Activated CD4-positive, alpha-beta T cell treated with anti-CD3 and anti-CD28 coated beads for 4 hours (primary cell): ENCODE data around the gene CRABP1.
"Not testable (repeated sequence)": the region's sequence is repeated elsewhere in the genome, so short reads cannot be mapped to it uniquely, and the experiment has no call there.

ENCODE experiments used
- DNase-seq, 2 donors: peaks; one replicate each; pipeline ENCODE4 v3.0.0-alpha.2; 2020

CRABP1 gene

DNA sequence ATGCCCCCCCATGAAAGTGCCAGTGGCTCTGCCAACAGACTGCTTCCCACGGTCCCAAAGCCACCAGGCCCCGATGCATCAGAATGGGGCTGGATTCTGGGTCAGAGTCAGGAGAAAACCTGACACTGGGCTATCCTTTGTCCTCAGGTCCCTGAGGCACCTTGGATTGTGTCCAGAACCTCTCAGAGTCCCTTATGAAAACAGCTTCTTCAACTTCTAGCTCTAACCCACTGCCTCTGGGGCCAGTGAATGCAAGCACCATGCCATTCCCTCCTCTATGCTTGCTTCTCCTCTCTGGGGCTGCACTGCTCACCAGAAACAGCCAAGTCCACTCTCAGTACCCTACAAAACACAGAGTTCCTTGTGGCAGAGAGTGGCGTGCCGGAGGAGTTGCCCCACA lies 9.9 kb downstream of the CRABP1 start:
- DNase-seq: no peak

DNA sequence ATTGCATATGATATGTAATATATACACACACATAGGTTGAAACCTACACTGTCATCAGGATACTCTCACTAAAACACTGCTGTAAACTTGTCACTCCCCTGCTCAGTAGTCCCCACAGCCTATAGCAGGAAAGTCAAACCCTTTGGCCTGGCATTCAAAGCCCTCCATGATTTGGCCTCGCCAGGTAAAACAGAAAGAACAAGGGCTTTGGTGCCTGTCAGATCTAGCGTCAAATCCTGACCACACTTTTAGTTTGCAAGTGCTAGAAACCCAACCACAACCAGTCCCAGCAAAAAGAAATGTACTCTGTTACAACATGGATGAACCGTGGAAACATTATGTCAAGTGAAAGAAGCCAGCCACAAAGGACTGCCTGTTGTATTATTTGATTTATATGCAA lies 11.4 kb downstream of the CRABP1 start:
- DNase-seq: no peak

DNA sequence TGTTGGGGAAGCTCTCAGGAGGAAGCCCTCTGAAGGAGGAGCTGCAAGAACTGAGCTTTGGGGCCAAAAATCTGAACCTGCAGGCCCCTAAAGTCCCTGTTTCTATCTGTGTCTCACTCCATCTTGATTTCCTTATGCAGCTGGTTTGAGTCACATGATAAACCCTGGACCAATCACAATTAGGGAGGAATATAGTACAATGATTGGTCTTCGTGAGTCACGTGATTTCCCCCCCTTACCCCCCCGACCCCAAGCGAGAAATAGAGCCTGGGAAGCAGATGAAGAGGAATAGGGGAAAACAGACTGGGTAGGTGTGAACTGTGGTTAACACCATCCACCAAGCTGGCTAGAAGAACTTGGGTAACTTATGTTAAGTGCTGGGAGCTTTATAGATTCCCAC lies 12.9 kb downstream of the CRABP1 start:
- no peak for DNase-seq

DNA sequence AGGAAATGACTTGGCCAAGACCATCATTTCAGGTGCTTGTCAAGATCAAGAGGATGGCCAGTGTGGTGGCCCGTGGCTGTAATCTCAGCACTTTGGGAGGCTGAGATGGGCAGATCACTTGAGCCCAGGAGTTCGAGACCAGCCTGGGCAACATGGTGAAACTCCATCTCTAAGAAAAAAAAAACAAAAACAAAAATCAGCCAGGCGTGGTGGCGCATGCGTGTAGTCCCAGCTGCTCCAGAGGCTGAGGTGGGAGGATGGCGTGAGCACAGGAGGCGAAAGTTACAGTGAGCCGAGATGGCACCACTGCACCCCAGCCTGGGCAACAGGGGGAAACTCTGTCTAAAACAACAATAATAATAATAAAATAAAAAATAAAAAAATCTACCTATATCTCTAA lies 15.0 kb downstream of the CRABP1 start:
- no peak for DNase-seq

DNA sequence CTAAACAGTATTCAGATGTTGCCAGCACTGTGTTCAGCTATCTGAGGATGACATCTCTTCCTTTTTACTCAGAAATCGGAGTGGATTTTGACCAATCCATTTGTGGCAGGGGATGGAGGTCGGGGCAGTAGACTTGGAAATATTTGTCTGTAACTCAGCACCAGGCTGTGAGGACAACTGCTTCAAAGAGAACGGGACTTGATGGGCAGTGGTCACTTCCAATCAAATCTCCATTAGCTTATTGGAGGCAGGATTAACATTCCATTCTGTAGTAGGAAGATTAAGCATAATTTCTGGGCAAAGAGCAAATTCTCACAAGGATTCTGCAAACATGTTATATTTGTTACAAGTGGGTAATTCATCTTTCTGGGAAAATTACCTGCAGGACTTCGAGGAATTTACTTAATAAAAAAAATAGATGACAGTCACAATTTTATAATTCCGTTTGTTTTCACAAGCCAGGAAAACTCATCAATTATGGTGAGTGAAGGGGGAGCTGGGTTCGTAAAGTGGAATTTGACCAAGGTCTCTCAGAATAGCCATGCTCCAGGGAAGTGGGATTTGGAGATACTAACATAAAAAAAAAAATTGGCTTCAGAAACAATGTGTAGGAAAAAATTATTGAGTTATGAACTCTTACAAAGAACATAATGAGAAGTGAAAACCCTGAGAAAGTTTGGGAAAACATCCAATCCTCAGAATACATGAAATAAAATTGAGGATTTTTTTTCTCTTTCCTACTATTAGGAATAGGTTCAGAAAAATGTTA lies 18.1 kb downstream of the CRABP1 start:
- DNase-seq: no peak

DNA sequence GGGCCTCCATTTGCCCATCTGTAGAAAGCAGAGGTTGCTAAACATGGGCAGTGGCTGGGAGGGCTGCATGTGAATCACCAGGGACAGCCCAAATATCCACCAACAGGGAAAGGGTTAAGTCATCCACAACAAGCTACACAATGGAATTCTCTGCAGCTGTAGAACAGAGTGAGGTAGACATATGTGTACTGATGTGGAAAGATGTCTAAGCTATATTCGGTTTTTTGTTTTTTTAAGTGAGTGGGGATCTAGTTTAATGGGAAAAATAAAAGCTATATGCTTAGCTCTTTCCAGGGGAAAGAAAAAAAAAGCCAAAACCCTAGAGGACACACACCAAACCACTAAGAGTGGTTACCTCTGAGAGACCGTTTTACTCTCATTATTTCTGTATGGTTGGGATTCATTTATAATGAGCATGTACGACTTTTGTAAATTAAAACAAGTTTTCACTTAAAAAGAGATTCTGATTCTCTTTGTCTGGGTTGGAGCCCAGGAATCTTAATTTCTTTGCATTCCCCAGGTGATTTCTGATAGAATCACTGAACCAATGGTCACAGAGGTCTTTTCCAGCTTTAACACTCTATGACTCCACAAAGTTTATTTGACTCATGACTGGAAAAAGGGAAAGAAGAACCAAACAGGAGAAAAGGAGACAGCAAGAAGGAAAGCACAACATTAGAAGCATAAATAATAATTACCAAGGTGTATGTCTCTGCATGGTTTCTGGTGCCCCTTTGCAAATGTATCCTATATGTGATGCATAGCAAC lies 19.1 kb downstream of the CRABP1 start:
- no peak for DNase-seq

DNA sequence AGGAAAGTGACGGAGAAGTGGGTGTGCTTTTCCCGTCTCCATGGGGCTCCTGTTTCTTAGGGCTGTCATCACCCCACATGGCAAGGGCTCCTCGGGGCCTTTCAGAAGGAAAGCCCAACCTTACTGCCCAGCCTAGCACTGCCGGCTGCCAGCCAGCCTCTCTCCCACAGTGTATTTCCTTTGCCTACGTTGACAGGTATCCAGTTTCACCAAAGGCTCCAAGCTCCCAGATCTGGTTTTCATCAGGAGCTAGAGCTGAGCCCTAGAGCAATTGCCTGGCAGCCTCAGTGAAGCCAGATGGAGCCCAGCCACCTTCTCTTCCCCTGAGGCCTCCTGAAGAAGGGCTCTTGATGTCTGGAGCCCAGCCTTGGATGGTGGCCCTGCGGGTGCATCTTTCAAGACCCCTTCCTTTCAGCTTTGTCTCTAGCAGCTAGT lies 20.2 kb downstream of the CRABP1 start:
- no peak for DNase-seq

DNA sequence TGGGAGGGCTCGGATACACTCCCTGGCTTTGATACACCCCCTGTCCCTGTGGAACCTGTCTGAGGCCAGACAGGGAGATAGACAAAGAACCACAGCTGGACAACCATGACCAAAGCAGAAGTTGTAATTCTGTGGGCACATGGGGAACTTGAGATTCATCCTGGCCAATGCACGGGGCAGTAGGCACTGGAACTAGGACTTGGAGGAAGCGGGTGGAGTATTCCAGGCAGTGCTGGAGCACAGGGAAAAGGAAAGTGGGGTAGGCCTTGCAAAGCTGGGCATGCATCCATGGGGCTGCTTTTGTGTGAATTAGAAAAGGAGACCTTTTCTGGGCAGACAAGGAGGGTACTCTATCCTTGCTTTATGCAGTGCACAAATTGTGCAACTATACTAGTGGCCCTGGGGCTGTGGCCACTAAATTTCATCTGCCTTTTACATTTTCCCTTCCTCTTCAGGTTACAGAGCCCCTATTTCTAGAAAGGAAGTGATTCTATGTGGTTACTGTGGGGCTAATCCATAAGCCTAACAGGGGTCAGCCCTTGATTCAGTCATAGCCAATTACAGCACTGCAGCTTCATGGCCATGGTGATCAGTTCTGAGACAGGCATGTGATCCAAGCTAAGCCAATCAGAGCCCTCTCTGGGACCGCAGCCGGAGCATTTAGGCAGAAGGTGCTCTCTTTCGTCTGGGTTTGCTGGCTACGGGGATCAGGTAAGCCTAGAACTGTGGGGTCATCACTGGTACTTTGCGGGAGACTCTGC lies 21.0 kb downstream of the CRABP1 start:
- no peak for DNase-seq

DNA sequence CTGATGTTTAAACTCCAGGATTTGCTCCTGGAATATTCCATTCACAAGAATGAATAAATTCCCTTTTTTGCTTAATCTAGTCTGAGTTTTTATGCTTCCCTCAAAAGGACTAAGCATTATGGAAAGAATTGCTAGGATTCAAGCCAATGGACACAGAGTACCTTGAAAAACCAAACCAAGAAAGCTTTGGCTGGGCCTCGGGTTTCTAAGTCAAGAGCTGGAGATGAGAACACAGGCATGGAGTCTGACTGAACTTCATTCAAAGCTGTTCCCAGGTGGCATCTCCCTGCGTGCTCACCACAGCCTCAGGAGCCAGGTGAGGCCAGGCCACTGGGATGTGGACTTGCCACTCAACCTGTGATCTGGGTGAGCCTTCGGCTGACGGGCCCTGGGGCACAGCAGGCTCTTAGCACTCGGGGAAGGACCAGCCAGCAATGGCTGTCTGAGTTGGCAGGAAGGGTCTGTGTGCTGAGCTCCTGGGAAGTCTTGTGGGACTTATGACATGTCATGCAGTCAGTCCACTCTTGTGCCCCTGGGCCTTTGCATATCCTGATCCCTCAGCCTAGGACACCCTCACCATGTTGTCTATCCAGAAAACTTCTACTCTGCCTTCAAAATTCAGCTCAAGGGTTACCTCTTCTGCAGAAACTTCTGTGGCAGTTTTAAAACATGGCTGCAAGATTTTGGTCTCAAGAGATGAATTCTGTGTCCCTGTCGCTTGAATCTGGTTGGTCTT lies 21.8 kb downstream of the CRABP1 start:
- no peak for DNase-seq

DNA sequence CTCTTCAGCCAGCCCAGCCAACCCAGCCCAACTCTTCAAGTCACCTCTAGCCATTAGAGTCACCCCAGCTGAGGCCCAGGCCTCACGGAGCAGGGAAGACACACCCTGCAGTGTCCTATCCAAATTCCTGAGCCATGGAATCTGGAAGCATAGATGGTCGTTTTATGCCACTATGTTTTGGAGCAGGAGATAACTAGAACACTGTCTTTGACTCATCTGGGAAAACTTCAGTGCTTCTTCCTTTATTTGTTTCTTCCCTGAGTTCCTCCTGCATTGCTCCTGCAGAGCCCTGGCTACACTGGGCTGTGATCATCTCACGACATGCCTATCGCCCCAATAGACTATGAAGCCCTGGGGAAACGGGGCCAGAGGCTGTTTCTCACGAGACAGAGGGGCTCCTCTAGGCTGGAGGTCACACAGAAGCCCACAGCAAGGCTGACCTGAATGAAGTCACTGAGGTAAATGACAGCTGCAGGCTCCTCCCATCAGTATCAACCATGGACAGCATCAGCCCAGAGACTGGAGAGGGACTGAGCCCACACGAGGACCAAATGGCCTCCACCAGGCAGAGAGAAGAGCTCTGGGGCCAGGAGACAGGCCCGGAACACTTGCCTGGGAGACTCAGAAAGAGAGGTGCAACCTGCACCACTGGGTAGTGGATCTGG lies 22.7 kb downstream of the CRABP1 start:
- DNase-seq: no peak

DNA sequence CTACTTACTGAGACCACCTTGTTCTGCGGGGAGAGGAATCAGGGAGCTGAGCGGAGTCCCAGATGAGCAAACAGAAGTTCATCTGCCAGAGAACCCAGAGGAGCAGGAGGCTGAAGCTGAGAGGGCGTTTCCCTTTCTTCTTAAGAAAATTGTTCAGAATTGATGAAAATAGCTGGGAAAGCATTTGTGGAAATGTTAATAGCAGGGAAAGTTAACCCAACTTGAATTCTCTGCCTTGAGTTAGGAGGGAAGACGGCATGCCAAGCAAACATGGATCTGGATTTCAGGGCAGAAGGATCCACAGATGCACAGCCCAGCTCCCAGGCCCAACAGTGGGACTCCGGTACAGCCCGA lies 23.2 kb downstream of the CRABP1 start:
- DNase-seq: no peak

DNA sequence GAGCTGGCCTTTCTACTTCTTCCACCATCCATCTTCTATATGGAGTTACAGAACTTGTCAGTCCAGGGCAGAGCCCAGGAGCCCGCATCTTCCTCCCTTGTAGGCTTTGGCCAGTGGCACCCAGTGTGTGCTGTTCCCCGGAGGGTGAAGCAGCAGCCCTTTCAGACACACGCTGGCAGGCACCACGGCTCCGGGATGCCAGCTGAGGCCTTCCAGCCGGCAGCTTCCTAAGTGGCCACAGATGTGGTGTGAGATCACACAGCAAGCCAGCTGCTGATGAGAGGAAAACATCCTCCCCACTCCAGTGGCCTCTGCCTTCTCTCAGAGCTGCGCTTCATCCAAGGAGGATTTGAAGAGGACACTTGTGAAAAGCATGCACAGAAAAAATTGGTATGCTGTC lies 24.1 kb downstream of the CRABP1 start:
- no peak for DNase-seq

DNA sequence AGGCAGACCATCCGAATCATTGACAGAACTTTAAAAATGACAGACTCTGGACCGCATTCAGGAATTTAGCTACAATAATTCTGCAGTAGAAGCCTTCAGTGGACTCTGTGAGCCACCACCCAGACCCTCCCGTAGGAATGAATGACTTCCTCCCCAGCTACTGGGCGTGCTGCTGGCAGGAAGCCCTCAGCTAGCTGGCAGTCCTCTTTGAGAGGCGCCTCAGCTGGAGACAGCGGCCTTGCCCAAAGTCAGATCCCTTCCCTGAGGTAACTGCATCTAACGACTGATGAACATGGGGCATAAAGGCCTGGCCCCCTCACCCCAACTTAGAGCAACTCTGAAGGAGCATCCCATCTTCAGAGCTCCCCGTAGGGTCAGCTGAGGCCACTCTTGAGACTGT lies 25.8 kb downstream of the CRABP1 start:
- no peak for DNase-seq

DNA sequence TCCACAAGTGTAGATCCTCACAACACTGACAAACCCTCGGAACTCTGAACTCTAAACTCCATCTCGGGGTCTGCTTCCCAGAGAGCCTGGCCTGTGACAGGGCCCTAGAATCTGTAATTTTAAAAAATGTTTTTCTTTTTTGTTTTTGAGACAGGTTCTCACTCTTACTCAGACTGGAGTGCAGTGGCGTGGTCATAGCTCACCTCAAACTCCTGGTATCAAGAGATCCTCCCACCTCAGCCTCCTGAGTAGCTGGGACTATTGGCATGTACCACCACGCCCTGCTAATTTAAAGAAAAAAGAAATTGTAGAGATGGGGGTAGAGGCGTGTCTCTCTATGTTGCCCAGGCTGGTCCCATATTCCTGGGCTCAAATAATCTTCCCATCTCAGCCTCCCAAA lies 26.2 kb downstream of the CRABP1 start:
- no peak for DNase-seq

DNA sequence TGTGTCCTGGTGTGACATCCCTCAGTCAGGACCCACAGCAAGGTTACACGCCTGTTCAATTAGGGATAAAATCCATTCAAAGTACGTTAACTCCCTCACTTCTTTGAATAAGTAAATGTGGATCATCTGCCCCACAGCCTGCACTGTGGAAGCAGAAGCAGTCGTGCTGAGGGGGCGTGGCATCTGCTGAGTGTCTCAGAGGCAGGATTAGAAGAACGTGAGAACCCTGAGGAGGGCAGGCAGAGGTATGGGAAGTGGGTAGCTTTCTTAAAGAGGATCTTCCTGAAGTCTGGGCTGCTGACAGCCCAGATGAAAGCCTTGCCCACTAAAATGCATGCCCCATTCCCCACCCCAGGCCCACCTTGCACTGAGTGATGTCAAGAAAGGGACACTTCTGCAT lies 28.5 kb downstream of the CRABP1 start:
- DNase-seq: no peak

DNA sequence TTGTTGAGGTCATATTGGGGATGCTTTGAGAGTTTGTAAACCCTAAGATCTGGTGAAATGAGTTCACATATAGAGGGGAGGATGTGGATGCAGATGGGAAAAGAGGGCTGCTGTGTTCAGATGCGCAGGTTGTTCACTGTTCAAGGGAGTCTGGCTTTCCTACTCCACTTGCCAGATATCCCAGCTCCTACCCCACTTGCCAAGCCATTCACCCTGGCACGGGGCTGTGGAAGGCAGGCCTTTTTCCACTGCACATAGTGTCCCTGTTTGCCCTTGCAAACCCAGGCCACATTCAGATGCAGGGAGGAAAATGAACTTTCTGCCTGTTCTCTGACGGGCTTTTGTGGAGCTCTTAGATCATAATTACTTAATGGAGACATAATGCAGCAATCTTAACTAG lies 29.0 kb downstream of the CRABP1 start:
- no peak for DNase-seq

DNA sequence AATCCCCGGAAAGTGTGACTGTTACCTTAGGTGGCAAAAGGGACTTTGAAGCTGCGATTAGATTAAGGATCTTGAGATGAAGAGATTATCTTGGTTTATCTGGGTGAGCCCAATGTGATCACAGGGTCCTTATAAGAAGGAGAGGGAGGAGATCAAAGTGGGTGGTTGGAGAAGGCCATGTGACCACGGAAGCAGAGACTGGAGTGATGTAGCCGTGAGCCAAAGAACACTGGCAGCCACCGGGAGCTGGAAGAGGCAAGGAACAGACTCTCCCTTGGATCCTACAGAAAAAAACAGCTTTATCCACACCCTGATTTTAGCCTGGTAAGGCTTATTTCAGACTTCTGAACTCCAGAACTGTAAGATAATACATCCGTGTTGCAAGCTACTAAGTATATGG lies 29.9 kb downstream of the CRABP1 start:
- no peak for DNase-seq

DNA sequence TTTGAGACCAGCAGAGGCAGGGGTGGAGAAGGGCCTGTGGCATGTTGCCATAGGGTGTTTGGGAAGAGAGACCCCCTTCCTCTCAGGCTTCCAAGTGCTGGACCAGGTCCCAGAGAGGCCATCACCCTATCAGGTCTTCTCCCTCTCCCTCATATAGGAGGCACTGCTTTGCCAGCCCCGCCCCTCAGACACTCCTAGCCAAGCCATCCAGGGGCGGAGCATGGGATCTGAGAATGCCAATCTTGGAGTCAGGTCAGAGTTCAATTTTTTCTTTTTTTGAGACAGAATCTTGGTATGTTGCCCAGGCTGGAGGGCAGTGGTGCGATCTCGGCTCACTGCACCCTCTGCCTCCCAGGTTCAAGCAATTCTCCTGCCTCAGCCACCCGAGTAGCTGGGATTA lies 32.7 kb downstream of the CRABP1 start:
- DNase-seq: no peak

DNA sequence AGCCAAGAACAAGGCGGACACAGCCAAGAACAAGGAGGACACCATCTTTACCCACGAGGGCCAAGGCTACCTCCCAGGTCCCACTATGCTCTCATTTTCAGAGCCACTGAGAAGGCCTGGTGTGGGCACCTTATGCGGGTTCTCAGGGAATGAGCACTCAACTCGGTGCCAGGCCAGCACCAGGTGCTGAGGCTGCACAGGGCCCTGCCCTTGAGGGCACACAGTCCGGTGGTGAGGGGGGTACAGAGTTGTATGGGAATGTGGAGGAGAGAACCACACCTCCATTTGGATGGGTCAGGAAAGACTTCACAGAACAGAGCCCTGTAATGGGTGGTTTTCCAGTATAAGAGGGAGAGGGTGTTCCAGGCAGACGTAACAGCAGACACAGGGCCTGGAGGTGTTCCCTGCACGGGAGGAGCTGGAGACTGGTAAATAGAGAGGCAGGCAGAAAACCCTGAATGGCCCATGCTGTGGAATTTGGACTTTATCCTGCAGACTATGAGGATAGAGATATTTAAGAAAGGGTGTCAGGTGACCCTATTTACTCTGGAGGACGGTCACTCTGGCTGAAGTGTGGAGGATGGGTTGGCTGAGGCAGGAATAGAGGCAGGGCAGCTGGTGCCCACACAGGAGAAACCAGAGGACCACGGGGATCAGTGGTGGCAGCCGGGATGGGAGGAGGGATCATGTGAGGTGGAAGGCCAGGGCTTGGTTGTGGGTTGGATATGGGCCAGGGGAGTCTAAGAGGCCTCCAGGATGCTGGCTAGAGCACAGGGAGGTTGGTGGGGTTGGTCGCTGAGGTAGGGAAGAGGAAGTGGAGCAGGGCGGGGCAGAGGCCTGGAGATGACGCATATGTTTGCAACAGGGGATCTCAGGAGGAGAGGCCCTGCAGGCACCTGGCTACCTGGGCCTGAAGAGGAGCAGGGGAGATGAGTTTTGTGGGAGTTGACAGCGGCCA lies 34.6 kb downstream of the CRABP1 start:
- DNase-seq: no peak

DNA sequence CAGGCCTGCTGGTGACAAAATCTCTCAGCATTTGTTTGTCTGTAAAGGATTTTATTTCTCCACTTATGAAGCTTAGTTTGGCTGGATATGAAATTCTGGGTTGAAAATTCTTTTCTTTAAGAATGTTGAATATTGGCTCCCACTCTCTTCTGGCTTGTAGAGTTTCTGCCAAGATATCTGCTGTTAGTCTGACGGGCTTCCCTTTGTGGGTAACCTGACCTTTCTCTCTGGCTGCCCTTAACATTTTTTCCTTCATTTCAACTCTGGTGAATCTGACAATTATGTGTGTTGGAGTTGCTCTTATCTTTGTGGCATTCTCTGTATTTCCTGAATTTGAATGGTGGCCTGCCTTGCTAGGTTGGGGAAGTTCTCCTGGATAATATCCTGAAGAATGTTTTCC lies 40.0 kb downstream of the CRABP1 start:
- not testable (repeated sequence) for DNase-seq

DNA sequence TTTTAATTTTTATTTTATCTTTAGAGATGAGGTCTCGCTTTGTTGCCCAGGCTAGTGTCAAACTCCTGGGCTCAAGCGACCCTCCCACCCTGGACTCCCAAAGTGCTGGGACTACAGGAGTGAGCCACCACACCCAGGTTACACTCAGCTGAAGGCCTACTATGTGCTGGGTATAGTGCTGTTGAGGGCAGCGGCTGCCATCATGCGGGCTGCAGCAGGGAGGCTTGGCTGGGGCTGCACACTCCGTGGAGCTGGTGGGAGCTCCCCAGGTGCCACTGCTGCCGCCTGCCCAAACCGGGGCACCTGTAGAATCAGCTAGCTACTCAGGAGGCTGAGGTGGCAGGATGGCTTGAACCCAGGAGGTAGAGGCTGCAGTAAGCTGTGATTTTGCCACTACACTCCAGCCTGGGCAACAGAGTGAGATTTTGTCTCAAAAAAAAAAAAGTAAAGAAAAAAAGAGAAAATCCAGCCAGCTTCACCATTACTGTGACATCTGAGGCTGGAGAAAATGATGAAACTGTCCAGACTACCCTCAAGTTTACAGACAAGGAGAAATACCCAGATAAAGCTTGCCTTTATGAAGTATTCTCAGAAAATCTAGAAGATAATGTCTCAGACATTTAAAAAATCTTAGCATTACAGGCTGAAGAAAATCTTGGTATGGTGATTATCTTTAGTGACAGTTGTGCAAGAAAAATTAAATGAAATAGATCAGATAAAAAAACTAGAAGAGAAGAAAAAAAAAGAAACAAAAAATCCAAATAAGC lies 42.1 kb downstream of the CRABP1 start:
- DNase-seq: no peak
